Measurements from ENCODE around the gene NPR2. TPM values are rescaled to one million over a fixed set of nuclear protein-coding genes. Genes with fewer than 3 reads are reported as not detected.

The NPR2 gene
- 28.3 TPM for polyA plus RNA-seq (2013, experiment 1 of 2)
- 29.8 TPM for polyA plus RNA-seq (2013, experiment 2 of 2)

GRCh38 chr9:35791297-35791921, at the start of gene NPR2:
NPR2 (plus strand) TSS chr9:35791591; CDS start chr9:35792409, 818 bp downstream.
- peak within 1 kb of the TSS in 1 of 2 experiments; percentile 67 for H3K23ac ChIP-seq (ENCODE audit: low read length in 2 of 2)
- peak within 1 kb of the TSS; percentile 54 for H2BK15ac ChIP-seq (ENCODE audit: low read depth, poor library complexity, severe bottlenecking)
- peak within 1 kb of the TSS; percentile 93 to 95 for H3K18ac ChIP-seq (ENCODE audit: low read depth in 1 of 2, low read length in 2 of 2)
- peaks cover 0 to 6% of the 10 kb centered on the region in 2 experiments for H3K36me3 ChIP-seq (ENCODE audit: control insufficient read depth in 1 of 2, insufficient read depth in 2 of 2, low read depth in 1 of 2, low read length in 2 of 2)
- H3K4ac ChIP-seq (ENCODE audit: low read depth in 1 of 2, low read length in 2 of 2): peak within 1 kb of the TSS; percentile 86 to 99
- WGBS: 6% methylated on average over 27 of the region's 64 CpGs
- peak within 1 kb of the TSS; percentile 84 for H2AFZ ChIP-seq (ENCODE audit: low read depth, low read length)
- H3K9ac ChIP-seq (ENCODE audit: low read length): peak within 1 kb of the TSS; percentile 91
- no peaks in the 10 kb centered on the region for H3K9me3 ChIP-seq (ENCODE audit: control insufficient read depth, low read length)
- DNase-seq: peak; percentile 43
- H3K4me2 ChIP-seq (ENCODE audit: low read length, poor library complexity, severe bottlenecking): peak within 1 kb of the TSS; percentile 80
- no peak within 1 kb of the TSS for H2AK5ac ChIP-seq (ENCODE audit: low read length, severe bottlenecking)
- H3K4me1 ChIP-seq (ENCODE audit: control insufficient read depth, insufficient read depth, low read depth, low read length): peaks cover 27% of the 10 kb centered on the region
- peak within 1 kb of the TSS in 1 of 2 experiments; percentile 97 for H3K14ac ChIP-seq (ENCODE audit: low read length in 2 of 2)
- peaks cover 19% of the 10 kb centered on the region for H3K79me1 ChIP-seq (replicated peaks; ENCODE audit: low read length, poor library complexity, severe bottlenecking)
- H4K8ac ChIP-seq (ENCODE audit: low read length): peak within 1 kb of the TSS; percentile 96
- H2BK120ac ChIP-seq (ENCODE audit: low read depth, low read length): peak within 1 kb of the TSS; percentile 96
- peak within 1 kb of the TSS; percentile 90 for H4K91ac ChIP-seq (ENCODE audit: low read length)
- H2BK5ac ChIP-seq (ENCODE audit: low read depth, low read length, poor library complexity, severe bottlenecking): no peak within 1 kb of the TSS
- H3K4me3 ChIP-seq (ENCODE audit: insufficient read depth in 1 of 2, low read depth in 1 of 2, low read length in 2 of 2): peak within 1 kb of the TSS; percentile 65 to 77
- H3K27ac ChIP-seq (ENCODE audit: low read length, poor library complexity, severe bottlenecking): no peak within 1 kb of the TSS
- H2BK12ac ChIP-seq (ENCODE audit: low read length in 2 of 2): peak within 1 kb of the TSS; percentile 30 to 68
- H3K27me3 ChIP-seq (ENCODE audit: control insufficient read depth in 1 of 2, insufficient read depth in 1 of 2, low read length in 2 of 2): no peaks in the 10 kb centered on the region

- Histone ChIP-seq H3K9me3 (ENCODE audit: control insufficient read depth, low read length) (no peaks in the 10 kb centered on the region), H3K4me3 (ENCODE audit: insufficient read depth in 1 of 2, low read depth in 1 of 2, low read length in 2 of 2) (no peak overlapping the region), H3K27ac (ENCODE audit: low read length, poor library complexity, severe bottlenecking) (no peak overlapping the region), H4K91ac (ENCODE audit: low read length) (no peak overlapping the region), H2BK12ac (ENCODE audit: low read length in 2 of 2) (no peak overlapping the region), H2AK5ac (ENCODE audit: low read length, severe bottlenecking) (no peak overlapping the region), H2BK15ac (ENCODE audit: low read depth, poor library complexity, severe bottlenecking) (no peak overlapping the region), H3K4me1 (ENCODE audit: control insufficient read depth, insufficient read depth, low read depth, low read length) (peaks cover 2% of the 10 kb centered on the region), H3K23ac (ENCODE audit: low read length in 2 of 2) (no peak overlapping the region), H3K79me1 (replicated peaks; ENCODE audit: low read length, poor library complexity, severe bottlenecking) (peaks cover 37% of the 10 kb centered on the region), H3K9ac (ENCODE audit: low read length) (no peak overlapping the region), H2BK120ac (ENCODE audit: low read depth, low read length) (no peak overlapping the region), H2AFZ (ENCODE audit: low read depth, low read length) (no peak overlapping the region), H3K4me2 (ENCODE audit: low read length, poor library complexity, severe bottlenecking) (no peak overlapping the region), H4K8ac (ENCODE audit: low read length) (no peak overlapping the region), H3K14ac (ENCODE audit: low read length in 2 of 2) (no peak overlapping the region), H3K36me3 (ENCODE audit: control insufficient read depth in 1 of 2, insufficient read depth in 2 of 2, low read depth in 1 of 2, low read length in 2 of 2) (peaks cover 65 to 81% of the 10 kb centered on the region in 2 experiments), H3K4ac (ENCODE audit: low read depth in 1 of 2, low read length in 2 of 2) (no peak overlapping the region), H3K27me3 (ENCODE audit: control insufficient read depth in 1 of 2, insufficient read depth in 1 of 2, low read length in 2 of 2) (no peaks in the 10 kb centered on the region), H2BK5ac (ENCODE audit: low read depth, low read length, poor library complexity, severe bottlenecking) (no peak overlapping the region), H3K18ac (ENCODE audit: low read depth in 1 of 2, low read length in 2 of 2) (no peak overlapping the region)
- DNase-seq: no peak
- 96% methylated on average over 7 of the region's 7 CpGs for WGBS
These were observed 49.7 kb upstream of the NPR2 start for GRCh38 chr9:35741740-35742139.

- no peak overlapping the region for H4K91ac ChIP-seq (ENCODE audit: low read length)
- peaks cover 37% of the 10 kb centered on the region for H3K79me1 ChIP-seq (replicated peaks; ENCODE audit: low read length, poor library complexity, severe bottlenecking)
- H4K8ac ChIP-seq (ENCODE audit: low read length): no peak overlapping the region
These were observed 47.9 kb upstream of the NPR2 start for GRCh38 chr9:35743452-35743851.

GRCh38 chr9:35743880-35744518, 47.4 kb upstream of the NPR2 start:
- H2BK15ac ChIP-seq (ENCODE audit: low read depth, poor library complexity, severe bottlenecking): no peak overlapping the region
- H2AK5ac ChIP-seq (ENCODE audit: low read length, severe bottlenecking): no peak overlapping the region
- peaks cover 5% of the 10 kb centered on the region for H3K4me1 ChIP-seq (ENCODE audit: control insufficient read depth, insufficient read depth, low read depth, low read length)
- H3K27me3 ChIP-seq (ENCODE audit: control insufficient read depth in 1 of 2, insufficient read depth in 1 of 2, low read length in 2 of 2): no peaks in the 10 kb centered on the region
- peaks cover 42 to 59% of the 10 kb centered on the region in 2 experiments for H3K36me3 ChIP-seq (ENCODE audit: control insufficient read depth in 1 of 2, insufficient read depth in 2 of 2, low read depth in 1 of 2, low read length in 2 of 2)
- peaks cover 34% of the 10 kb centered on the region for H3K79me1 ChIP-seq (replicated peaks; ENCODE audit: low read length, poor library complexity, severe bottlenecking)
- H4K91ac ChIP-seq (ENCODE audit: low read length): no peak overlapping the region
- no peak overlapping the region for H3K18ac ChIP-seq (ENCODE audit: low read depth in 1 of 2, low read length in 2 of 2)
- no peak overlapping the region for H3K23ac ChIP-seq (ENCODE audit: low read length in 2 of 2)
- H2BK5ac ChIP-seq (ENCODE audit: low read depth, low read length, poor library complexity, severe bottlenecking): no peak overlapping the region
- no peak overlapping the region for H3K9ac ChIP-seq (ENCODE audit: low read length)
- H2BK12ac ChIP-seq (ENCODE audit: low read length in 2 of 2): no peak overlapping the region
- no peak overlapping the region for H4K8ac ChIP-seq (ENCODE audit: low read length)
- H3K14ac ChIP-seq (ENCODE audit: low read length in 2 of 2): no peak overlapping the region
- H3K4me2 ChIP-seq (ENCODE audit: low read length, poor library complexity, severe bottlenecking): no peak overlapping the region
- H3K4me3 ChIP-seq (ENCODE audit: insufficient read depth in 1 of 2, low read depth in 1 of 2, low read length in 2 of 2): no peak overlapping the region
- no peak overlapping the region for H3K27ac ChIP-seq (ENCODE audit: low read length, poor library complexity, severe bottlenecking)
- no peak overlapping the region for H3K4ac ChIP-seq (ENCODE audit: low read depth in 1 of 2, low read length in 2 of 2)
- no peak overlapping the region for H2BK120ac ChIP-seq (ENCODE audit: low read depth, low read length)
- WGBS: 88% methylated on average over 7 of the region's 8 CpGs
- no peak overlapping the region for H2AFZ ChIP-seq (ENCODE audit: low read depth, low read length)
- DNase-seq: no peak
- no peaks in the 10 kb centered on the region for H3K9me3 ChIP-seq (ENCODE audit: control insufficient read depth, low read length)

More at GRCh38 chr9:35743452-35743851, 47.9 kb upstream of the NPR2 start:
- Histone ChIP-seq H3K27me3 (ENCODE audit: control insufficient read depth in 1 of 2, insufficient read depth in 1 of 2, low read length in 2 of 2) (no peaks in the 10 kb centered on the region), H2BK12ac (ENCODE audit: low read length in 2 of 2) (no peak overlapping the region), H3K18ac (ENCODE audit: low read depth in 1 of 2, low read length in 2 of 2) (no peak overlapping the region), H2AK5ac (ENCODE audit: low read length, severe bottlenecking) (no peak overlapping the region), H2BK120ac (ENCODE audit: low read depth, low read length) (no peak overlapping the region), H2BK15ac (ENCODE audit: low read depth, poor library complexity, severe bottlenecking) (no peak overlapping the region), H3K36me3 (ENCODE audit: control insufficient read depth in 1 of 2, insufficient read depth in 2 of 2, low read depth in 1 of 2, low read length in 2 of 2) (peaks cover 48 to 64% of the 10 kb centered on the region in 2 experiments), H3K4me2 (ENCODE audit: low read length, poor library complexity, severe bottlenecking) (no peak overlapping the region), H3K4me3 (ENCODE audit: insufficient read depth in 1 of 2, low read depth in 1 of 2, low read length in 2 of 2) (no peak overlapping the region), H3K4ac (ENCODE audit: low read depth in 1 of 2, low read length in 2 of 2) (no peak overlapping the region), H3K9ac (ENCODE audit: low read length) (no peak overlapping the region), H2AFZ (ENCODE audit: low read depth, low read length) (no peak overlapping the region), H3K23ac (ENCODE audit: low read length in 2 of 2) (no peak overlapping the region), H3K14ac (ENCODE audit: low read length in 2 of 2) (no peak overlapping the region), H3K27ac (ENCODE audit: low read length, poor library complexity, severe bottlenecking) (no peak overlapping the region), H3K9me3 (ENCODE audit: control insufficient read depth, low read length) (no peaks in the 10 kb centered on the region), H2BK5ac (ENCODE audit: low read depth, low read length, poor library complexity, severe bottlenecking) (no peak overlapping the region), H3K4me1 (ENCODE audit: control insufficient read depth, insufficient read depth, low read depth, low read length) (peaks cover 5% of the 10 kb centered on the region)
- WGBS: 89% methylated on average over 2 of the region's 2 CpGs
- DNase-seq: no peak
